CD4-positive, alpha-beta T cell (primary cell): ENCODE results near the gene SLC22A24. TPM values are rescaled to one million over a fixed set of nuclear protein-coding genes. Genes with fewer than 3 reads are reported as not detected.

Experiments
- ATAC-seq: fragments of 200-7000 bp; cut with Tn5 transposase; one replicate; pipeline ENCODE4 v1.10.0; 2022; ENCODE audit warnings: mild to moderate bottlenecking; ENCODE audit not compliant: poor library complexity
- CTCF ChIA-PET: fragments of 350-600 bp; sonication (Branson Sonifier 250); formaldehyde crosslinking; loops from one replicate; lab custom pipeline; 2021; ENCODE audit warnings: antibody characterized with exemption, inconsistent platforms; lab: Charles Lee
- POLR2A ChIA-PET: fragments of 350-600 bp; sonication (Branson Sonifier 250); formaldehyde crosslinking; loops from one replicate; lab custom pipeline; 2021; ENCODE audit warnings: antibody characterized with exemption, inconsistent platforms; lab: Charles Lee
- DNase-seq, 14 experiments: peaks; one replicate each; pipeline ENCODE4 v3.0.0-alpha.2; 2013 to 2020; ENCODE audit warnings: mixed read lengths in 2 of 14
- H3K27ac ChIP-seq, 2 donors: one replicate each; pipeline versions ENCODE4 v1.5.1 to v1.7.0; 2013; ENCODE audit warnings: low read length in 2 of 2, low read depth in 1 of 2, mild to moderate bottlenecking in 1 of 2
- H3K27me3 ChIP-seq, 2 experiments: 1 replicate in 1 of 2; 2 replicates in 1 of 2; pipeline versions ENCODE4 v1.6.1 to v1.7.0; 2013; ENCODE audit warnings: low read length in 2 of 2, control low read depth in 1 of 2, mild to moderate bottlenecking in 1 of 2, moderate library complexity in 1 of 2; ENCODE audit not compliant: insufficient read depth in 2 of 2, control insufficient read depth in 1 of 2
- H3K36me3 ChIP-seq: one replicate; pipeline ENCODE4 v1.6.1; 2013; ENCODE audit warnings: low read length, control low read depth; ENCODE audit not compliant: insufficient read depth
- H3K4me1 ChIP-seq: one replicate; pipeline ENCODE4 v1.6.1; 2013; ENCODE audit warnings: low read length, control low read depth; ENCODE audit not compliant: insufficient read depth
- H3K4me3 ChIP-seq: one replicate; pipeline ENCODE4 v1.5.1; 2013; ENCODE audit warnings: mild to moderate bottlenecking, low read length, moderate library complexity
- H3K9me3 ChIP-seq, 2 experiments: 1 replicate in 1 of 2; 2 replicates in 1 of 2; pipeline versions ENCODE4 v1.6.1 to v1.7.0; 2013; ENCODE audit warnings: low read length in 2 of 2, mild to moderate bottlenecking in 2 of 2, control low read depth in 1 of 2, moderate library complexity in 1 of 2; ENCODE audit not compliant: control insufficient read depth in 1 of 2, insufficient read depth in 1 of 2
- H3K27ac Mint-ChIP-seq: one replicate; pipeline ENCODE4 v1.8.0; 2020; ENCODE audit warnings: mixed read lengths
- H3K27me3 Mint-ChIP-seq: one replicate; pipeline ENCODE4 v1.8.0; 2021; ENCODE audit warnings: mixed read lengths
- H3K36me3 Mint-ChIP-seq: one replicate; pipeline ENCODE4 v1.8.0; 2021; ENCODE audit warnings: low read depth, mixed read lengths
- H3K4me1 Mint-ChIP-seq: one replicate; pipeline ENCODE4 v1.8.0; 2021; ENCODE audit warnings: low read depth, mixed read lengths
- H3K4me3 Mint-ChIP-seq: one replicate; pipeline ENCODE4 v1.8.0; 2020; ENCODE audit warnings: mild to moderate bottlenecking, mixed read lengths
- H3K9me3 Mint-ChIP-seq: one replicate; pipeline ENCODE4 v1.8.0; 2020; ENCODE audit warnings: mixed read lengths
- intact Hi-C, 2 experiments: fragments of 100-400 bp; cut with DNase I in 1 of 2; cut with micrococcal nuclease in 1 of 2; formaldehyde crosslinking; loops; one replicate each; pipeline versions ENCODE4 v1.15.1 to v1.9.0; 2023 to 2025; cut with DNase I, micrococcal nuclease
- polyA plus RNA-seq, 2 donors: library from polyadenylated mRNA; unstranded; fragments of 120-200 nt; gene quantifications; one replicate each; pipeline ENCODE4 v1.2.1, GENCODE V29; 2013
- total RNA-seq, 174 experiments: library from RNA in 2 of 174; stranded (reverse) in 2 of 174; gene quantifications; one replicate each; pipeline ENCODE4 v1.2.3 and lab custom pipeline; 2021 to 2026
- TF ChIP-seq, protein P1 (sequence below): fragments of 200-600 bp; IDR thresholded peaks from one replicate; pipeline ENCODE4 v1.8.0; 2022; ENCODE audit warnings: antibody characterized with exemption, mild to moderate bottlenecking

Gene SLC22A24
- total RNA-seq = not detected
- polyA plus RNA-seq (2013, experiment 1 of 2) = not detected
- not detected for polyA plus RNA-seq (2013, experiment 2 of 2)
- 0 to 0.09 (median 0) reads per million in 172 experiments for total RNA-seq (lab: John Stamatoyannopoulos, UW)

DNA sequence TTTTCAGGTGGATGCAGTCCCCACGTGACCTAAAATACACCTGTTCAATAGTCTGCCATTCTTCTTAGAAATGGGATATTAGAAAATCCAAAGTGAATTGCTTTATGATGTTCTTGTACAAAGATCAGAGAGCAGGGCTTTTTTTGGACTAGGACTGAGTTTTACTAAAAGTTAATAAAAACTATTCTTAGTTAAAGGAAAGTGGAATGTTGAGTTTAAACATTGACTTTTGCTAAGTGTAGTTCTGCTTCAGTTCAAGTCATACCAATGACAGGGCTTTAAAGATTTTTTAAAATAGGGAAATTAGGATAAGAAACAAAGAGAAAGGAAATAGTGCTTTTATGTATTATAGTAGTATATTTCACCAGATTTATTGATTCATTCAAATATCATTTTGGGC, at the start of gene SLC22A24:
SLC22A24 (minus strand) TSS at position 101 of the 400 bp plus-strand sequence. CDS start 442 bp downstream, outside the sequence.
- ChIA-PET CTCF (no interaction called here), POLR2A (interaction anchor here (1.1 kb wide), 1 partner anchor 8 kb away, joined by 3 read pairs; no protein-coding TSS in a partner anchor)
- Histone ChIP-seq H3K9me3 (no peaks in the 10 kb centered on the region), H3K36me3 (no peaks in the 10 kb centered on the region), H3K27me3 (no peaks in the 10 kb centered on the region), H3K4me3 (no peak within 1 kb of the TSS), H3K27ac (no peak within 1 kb of the TSS), H3K4me1 (no peaks in the 10 kb centered on the region)
- ATAC-seq = no peak
- Mint-ChIP-seq H3K36me3 (no peaks in the 10 kb centered on the region), H3K4me1 (no peaks in the 10 kb centered on the region), H3K27me3 (peaks cover 21% of the 10 kb centered on the region), H3K9me3 (no peaks in the 10 kb centered on the region), H3K4me3 (no peak within 1 kb of the TSS), H3K27ac (no peak within 1 kb of the TSS)
- intact Hi-C loops = no loop called here
- DNase-seq = no peak
- TF ChIP-seq, protein P1, sequence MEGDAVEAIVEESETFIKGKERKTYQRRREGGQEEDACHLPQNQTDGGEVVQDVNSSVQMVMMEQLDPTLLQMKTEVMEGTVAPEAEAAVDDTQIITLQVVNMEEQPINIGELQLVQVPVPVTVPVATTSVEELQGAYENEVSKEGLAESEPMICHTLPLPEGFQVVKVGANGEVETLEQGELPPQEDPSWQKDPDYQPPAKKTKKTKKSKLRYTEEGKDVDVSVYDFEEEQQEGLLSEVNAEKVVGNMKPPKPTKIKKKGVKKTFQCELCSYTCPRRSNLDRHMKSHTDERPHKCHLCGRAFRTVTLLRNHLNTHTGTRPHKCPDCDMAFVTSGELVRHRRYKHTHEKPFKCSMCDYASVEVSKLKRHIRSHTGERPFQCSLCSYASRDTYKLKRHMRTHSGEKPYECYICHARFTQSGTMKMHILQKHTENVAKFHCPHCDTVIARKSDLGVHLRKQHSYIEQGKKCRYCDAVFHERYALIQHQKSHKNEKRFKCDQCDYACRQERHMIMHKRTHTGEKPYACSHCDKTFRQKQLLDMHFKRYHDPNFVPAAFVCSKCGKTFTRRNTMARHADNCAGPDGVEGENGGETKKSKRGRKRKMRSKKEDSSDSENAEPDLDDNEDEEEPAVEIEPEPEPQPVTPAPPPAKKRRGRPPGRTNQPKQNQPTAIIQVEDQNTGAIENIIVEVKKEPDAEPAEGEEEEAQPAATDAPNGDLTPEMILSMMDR = no peak

DNA sequence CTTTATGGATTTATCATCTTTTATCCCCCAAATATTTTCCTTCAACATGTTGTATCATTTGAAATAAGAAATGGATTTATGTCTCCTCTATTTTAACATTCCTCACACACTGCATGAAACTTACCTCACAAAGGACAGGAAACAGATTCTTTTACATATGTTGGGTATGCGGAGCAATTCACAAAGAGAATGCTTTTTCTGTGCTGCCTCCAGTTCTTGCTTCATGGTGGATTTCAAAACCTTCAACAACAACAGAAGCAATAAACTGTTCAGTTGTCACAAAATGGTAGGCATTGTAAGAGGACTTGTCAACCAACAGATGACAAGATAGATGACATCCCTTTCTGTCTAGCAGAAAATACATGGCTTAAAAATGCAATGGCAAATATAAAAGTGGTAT, 36.5 kb upstream of the SLC22A24 start:
- peaks cover 0 to 8% of the 10 kb centered on the region in 2 experiments for H3K9me3 ChIP-seq
- H3K9me3 Mint-ChIP-seq = peaks cover 6% of the 10 kb centered on the region
- DNase-seq (no peak), ATAC-seq (no peak)
- H3K4me1 ChIP-seq = no peaks in the 10 kb centered on the region
- peaks cover 51% of the 10 kb centered on the region for H3K27me3 Mint-ChIP-seq
- peaks cover 3 to 5% of the 10 kb centered on the region in 2 experiments for H3K27me3 ChIP-seq
- no peak overlapping the region for H3K27ac ChIP-seq
- CTCF ChIA-PET = no interaction called here
- no peaks in the 10 kb centered on the region for H3K36me3 Mint-ChIP-seq
- POLR2A ChIA-PET = no interaction called here
- TF ChIP-seq, protein P1 = no peak
- no peaks in the 10 kb centered on the region for H3K4me1 Mint-ChIP-seq
- H3K27ac Mint-ChIP-seq = no peak overlapping the region
- H3K36me3 ChIP-seq = no peaks in the 10 kb centered on the region
- intact Hi-C loops = no loop called here
- H3K4me3 Mint-ChIP-seq = no peak overlapping the region
- H3K4me3 ChIP-seq = no peak overlapping the region

DNA sequence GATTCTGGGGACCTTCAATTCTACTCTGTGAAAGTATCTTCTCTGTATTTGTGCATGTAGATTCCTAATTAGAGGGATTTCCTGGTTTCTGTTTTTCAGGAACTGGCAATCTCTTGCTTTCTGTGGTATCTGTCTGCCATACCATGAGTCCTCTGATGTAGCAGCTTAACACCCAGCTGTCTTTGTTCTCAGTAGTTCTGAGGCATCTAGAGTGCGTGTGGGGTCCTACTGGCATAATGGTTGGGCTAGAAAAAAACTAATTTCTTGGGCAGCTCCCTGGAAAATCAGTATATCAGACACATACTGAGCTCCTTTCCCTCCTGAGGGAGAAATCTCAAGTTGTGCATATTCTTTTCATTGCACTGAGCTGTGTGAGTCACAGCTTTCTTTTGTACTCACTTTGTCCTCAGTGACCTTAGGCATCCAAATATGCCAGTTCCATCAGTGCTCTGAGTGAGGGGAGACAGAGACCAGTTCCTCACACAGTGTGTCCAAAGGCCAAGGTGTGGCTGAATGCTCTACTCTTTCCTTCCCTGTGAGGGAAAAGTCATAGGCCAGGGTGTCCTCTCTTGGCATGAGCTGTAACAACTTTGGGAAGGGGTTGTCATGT, 35.5 kb upstream of the SLC22A24 start:
- CTCF ChIA-PET = no interaction called here
- TF ChIP-seq, protein P1 = no peak
- H3K9me3 ChIP-seq = peaks cover 0 to 8% of the 10 kb centered on the region in 2 experiments
- H3K36me3 Mint-ChIP-seq = no peaks in the 10 kb centered on the region
- no peak overlapping the region for H3K4me3 ChIP-seq
- no peak overlapping the region for H3K27ac Mint-ChIP-seq
- intact Hi-C loops = no loop called here
- peaks cover 6% of the 10 kb centered on the region for H3K9me3 Mint-ChIP-seq
- POLR2A ChIA-PET = no interaction called here
- H3K4me1 Mint-ChIP-seq = no peaks in the 10 kb centered on the region
- H3K4me1 ChIP-seq = no peaks in the 10 kb centered on the region
- ATAC-seq (no peak), DNase-seq (no peak)
- no peak overlapping the region for H3K27ac ChIP-seq
- peaks cover 51% of the 10 kb centered on the region for H3K27me3 Mint-ChIP-seq
- peaks cover 3 to 5% of the 10 kb centered on the region in 2 experiments for H3K27me3 ChIP-seq
- no peak overlapping the region for H3K4me3 Mint-ChIP-seq
- H3K36me3 ChIP-seq = no peaks in the 10 kb centered on the region
